H9 (cell line): ENCODE data around the gene GRIFIN. TPM values are rescaled to one million over a fixed set of nuclear protein-coding genes. Genes with fewer than 3 reads are reported as not detected.

Experiments used
- DNase-seq: peaks from one replicate; pipeline ENCODE4 v3.0.0-alpha.2; 2017
- H2AFZ ChIP-seq: one replicate; pipeline ENCODE4 v1.6.1; 2013; ENCODE audit warnings: mild to moderate bottlenecking, low read length, control low read depth, moderate library complexity
- H2AK5ac ChIP-seq: 2 replicates; pipeline ENCODE4 v1.6.1; 2013; ENCODE audit warnings: low read length, control low read depth, mixed read lengths; ENCODE audit not compliant: insufficient read length
- H2BK120ac ChIP-seq: one replicate; pipeline ENCODE4 v1.6.1; 2013; ENCODE audit warnings: low read depth, mild to moderate bottlenecking, low read length, control low read depth, inconsistent platforms; ENCODE audit not compliant: poor library complexity, severe bottlenecking
- H2BK12ac ChIP-seq: 2 replicates; pipeline ENCODE4 v1.6.1; 2013; ENCODE audit warnings: low read length, control low read depth, mixed read lengths, low read depth; ENCODE audit not compliant: insufficient read length
- H2BK15ac ChIP-seq: 2 replicates; pipeline ENCODE4 v1.6.1; 2013; ENCODE audit warnings: low read depth, low read length, control low read depth
- H2BK20ac ChIP-seq: one replicate; pipeline ENCODE4 v1.6.1; 2013; ENCODE audit warnings: low read depth, mild to moderate bottlenecking, low read length, control low read depth, inconsistent platforms; ENCODE audit not compliant: poor library complexity, severe bottlenecking
- H2BK5ac ChIP-seq: 2 replicates; pipeline ENCODE4 v1.6.1; 2013; ENCODE audit warnings: low read length, control low read depth, mixed read lengths; ENCODE audit not compliant: insufficient read length
- H3K14ac ChIP-seq: 2 replicates; pipeline ENCODE4 v1.6.1; 2013; ENCODE audit warnings: low read length, control low read depth; ENCODE audit not compliant: insufficient read depth
- H3K18ac ChIP-seq: 2 replicates; pipeline ENCODE4 v1.6.1; 2013; ENCODE audit warnings: low read depth, mild to moderate bottlenecking, mixed read lengths, low read length, control low read depth; ENCODE audit not compliant: insufficient read length
- H3K23ac ChIP-seq: 2 replicates; pipeline ENCODE4 v1.6.1; 2013; ENCODE audit warnings: low read length, control low read depth, mixed read lengths, low read depth; ENCODE audit not compliant: insufficient read length
- H3K23me2 ChIP-seq: 2 replicates; pipeline ENCODE4 v1.6.1; 2013; ENCODE audit warnings: low read depth, mild to moderate bottlenecking, mixed read lengths, low read length, control low read depth; ENCODE audit not compliant: insufficient read length, poor library complexity, severe bottlenecking
- H3K27ac ChIP-seq: 2 replicates; pipeline ENCODE4 v1.5.1; 2013; ENCODE audit warnings: low read length, control low read depth, mixed read lengths, low read depth; ENCODE audit not compliant: insufficient read length
- H3K27me3 ChIP-seq: 2 replicates; pipeline ENCODE4 v1.6.1; 2013; ENCODE audit warnings: low read length, control low read depth, inconsistent platforms; ENCODE audit not compliant: insufficient read depth
- H3K4ac ChIP-seq: 2 replicates; pipeline ENCODE4 v1.6.1; 2013; ENCODE audit warnings: low read depth, mild to moderate bottlenecking, control low read depth, inconsistent platforms, low read length, moderate library complexity
- H3K4me1 ChIP-seq: 2 replicates; pipeline ENCODE4 v1.6.1; 2013; ENCODE audit warnings: low read length, control low read depth, inconsistent platforms; ENCODE audit not compliant: insufficient read depth
- H3K4me2 ChIP-seq: 2 replicates; pipeline ENCODE4 v1.6.1; 2013; ENCODE audit warnings: low read length, control low read depth, mixed read lengths; ENCODE audit not compliant: insufficient read length, insufficient read depth
- H3K56ac ChIP-seq: 2 replicates; pipeline ENCODE4 v1.6.1; 2013; ENCODE audit warnings: low read depth, mild to moderate bottlenecking, mixed read lengths, low read length, control low read depth; ENCODE audit not compliant: insufficient read length
- H3K79me1 ChIP-seq: 2 replicates; pipeline ENCODE4 v1.6.1; 2013; ENCODE audit warnings: low read depth, mild to moderate bottlenecking, moderate library complexity, low read length, control low read depth, inconsistent platforms; ENCODE audit not compliant: insufficient read depth, poor library complexity, severe bottlenecking
- H3K79me2 ChIP-seq: 2 replicates; pipeline ENCODE4 v1.6.1; 2013; ENCODE audit warnings: low read length, control low read depth, inconsistent platforms; ENCODE audit not compliant: insufficient read depth
- H3K9ac ChIP-seq: 2 replicates; pipeline ENCODE4 v1.6.1; 2013; ENCODE audit warnings: low read length, control low read depth, mixed read lengths; ENCODE audit not compliant: insufficient read length; ENCODE audit errors: extremely low read depth
- H3K9me3 ChIP-seq: one replicate; pipeline ENCODE4 v1.6.1; 2013; ENCODE audit warnings: low read depth, low read length, inconsistent platforms; ENCODE audit not compliant: control insufficient read depth
- H3T11ph ChIP-seq: one replicate; pipeline ENCODE4 v1.6.1; 2013; ENCODE audit warnings: mild to moderate bottlenecking, low read length, control low read depth, inconsistent platforms
- H4K20me1 ChIP-seq: one replicate; pipeline ENCODE4 v1.6.1; 2013; ENCODE audit not compliant: control insufficient read depth, insufficient read length, insufficient read depth
- H4K5ac ChIP-seq: 2 replicates; pipeline ENCODE4 v1.6.1; 2013; ENCODE audit warnings: low read depth, mild to moderate bottlenecking, mixed read lengths, low read length, control low read depth; ENCODE audit not compliant: insufficient read length
- H4K8ac ChIP-seq: replicated peaks from 2 replicates; pipeline ENCODE4 v1.6.1; 2013; ENCODE audit warnings: low read length, control low read depth, mixed read lengths, low read depth; ENCODE audit not compliant: insufficient read length
- H4K91ac ChIP-seq: 2 replicates; pipeline ENCODE4 v1.6.1; 2013; ENCODE audit warnings: low read depth, mild to moderate bottlenecking, moderate library complexity, mixed read lengths, low read length, control low read depth; ENCODE audit not compliant: insufficient read length
- H3K27ac Mint-ChIP-seq, 3 experiments: 2 replicates in 2 of 3; 3 replicates in 1 of 3; pipeline ENCODE4 v1.8.0; 2020 to 2021; ENCODE audit warnings: mixed read lengths in 3 of 3, mild to moderate bottlenecking in 1 of 3, moderate library complexity in 1 of 3
- H3K27me3 Mint-ChIP-seq: 2 replicates; pipeline ENCODE4 v1.8.0; 2021; ENCODE audit warnings: low read depth, mild to moderate bottlenecking, moderate library complexity, mixed read lengths
- H3K36me3 Mint-ChIP-seq, 3 experiments: 2 replicates in 2 of 3; 3 replicates in 1 of 3; pipeline ENCODE4 v1.8.0; 2020 to 2021; ENCODE audit warnings: low read depth in 3 of 3, mixed read lengths in 3 of 3; ENCODE audit not compliant: insufficient read depth in 1 of 3
- H3K4me1 Mint-ChIP-seq, 2 experiments: 2 replicates each; pipeline ENCODE4 v1.8.0; 2020; ENCODE audit warnings: mixed read lengths in 2 of 2
- H3K4me3 Mint-ChIP-seq, 2 experiments: 2 replicates in 1 of 2; 3 replicates in 1 of 2; pipeline ENCODE4 v1.8.0; 2020 to 2021; ENCODE audit warnings: mild to moderate bottlenecking in 2 of 2, mixed read lengths in 2 of 2, moderate library complexity in 1 of 2
- H3K9me3 Mint-ChIP-seq, 2 experiments: 2 replicates in 1 of 2; 3 replicates in 1 of 2; pipeline ENCODE4 v1.8.0; 2020; ENCODE audit warnings: mild to moderate bottlenecking in 2 of 2, mixed read lengths in 2 of 2, moderate library complexity in 1 of 2
- CTCF ChIP-seq: fragments of 200-600 bp; sonication (generic); conservative IDR thresholded peaks from 3 replicates; pipeline ENCODE4 v1.8.0; 2021; ENCODE audit warnings: antibody characterized with exemption, mild to moderate bottlenecking
- WGBS: extraction: QIAGEN DNeasy Blood & Tissue Kit; methylation state at CpG from one replicate; pipeline ENCODE4 v1.1.7; 2013; ENCODE audit warnings: missing lambda C conversion rate, low lambda C conversion rate, mixed read lengths; ENCODE audit not compliant: insufficient read length; ENCODE audit errors: extremely low coverage; 5-methylcytosine and 5-hydroxymethylcytosine counted together
- total RNA-seq: library from RNA; stranded (reverse); gene quantifications from 2 replicates; pipeline ENCODE4 v1.2.1, GENCODE V29; 2021

Gene GRIFIN
- total RNA-seq, 1 experiment from 2014 or later, result not detected

GRCh38 chr7:2517026-2517425, 40.8 kb upstream of the GRIFIN start:
- Histone ChIP-seq H3K4me2 (no peak overlapping the region), H3K23me2 (peaks cover 13% of the 10 kb centered on the region), H3K4me1 (peaks cover 4% of the 10 kb centered on the region; the same call in 1 of the 2 replicates), H2BK12ac (no peak overlapping the region), H2BK20ac (no peak overlapping the region), H3K23ac (no peak overlapping the region), H3K56ac (no peak overlapping the region), H4K20me1 (no peaks in the 10 kb centered on the region), H3K14ac (no peak overlapping the region), H3T11ph (no peak overlapping the region), H2AFZ (no peak overlapping the region), H3K18ac (no peak overlapping the region), H3K79me1 (no peaks in the 10 kb centered on the region), H3K4ac (no peak overlapping the region), H3K27me3 (no peaks in the 10 kb centered on the region; the same call in 1 of the 2 replicates), H2BK5ac (no peak overlapping the region), H4K8ac (no peak overlapping the region), H2BK120ac (no peak overlapping the region), H3K79me2 (no peaks in the 10 kb centered on the region; the same call in 1 of the 2 replicates), H4K91ac (no peak overlapping the region), H2BK15ac (no peak overlapping the region), H3K9me3 (no peaks in the 10 kb centered on the region), H4K5ac (no peak overlapping the region), H2AK5ac (no peak overlapping the region), H3K27ac (no peak overlapping the region), H3K9ac (no peak overlapping the region)
- H3K27ac Mint-ChIP-seq, result no peak overlapping the region
- DNase-seq, result no peak
- peaks cover 26% of the 10 kb centered on the region for H3K27me3 Mint-ChIP-seq
- H3K4me3 Mint-ChIP-seq, result peak overlapping the region in 1 of 2 experiments; percentile 25; a peak in 1 of 5 replicates
- H3K9me3 Mint-ChIP-seq, result no peaks in the 10 kb centered on the region
- peaks cover 35 to 41% of the 10 kb centered on the region in 2 experiments for H3K4me1 Mint-ChIP-seq
- no peak for TF ChIP-seq CTCF
- H3K36me3 Mint-ChIP-seq, result peaks cover 0 to 5% (median 4%) of the 10 kb centered on the region in 3 experiments; a peak in 2 of 7 replicates
- WGBS, result no CpG with 5 or more reads among the region's 8 CpGs
